ENCODE data around the gene FAM171A1. TPM values are rescaled to one million over a fixed set of nuclear protein-coding genes. Genes with fewer than 3 reads are reported as not detected.
A peak's percentile ranks its signal among the peaks of the same experiment; 100 is the strongest.

FAM171A1 gene
- total RNA-seq, 2 experiments from 2014 or later = 5.6 to 7.0 TPM

- H3K4me3 Mint-ChIP-seq = no peak overlapping the region
- H3K9me3 Mint-ChIP-seq = peaks cover 6% of the 10 kb centered on the region
- H3K4me1 Mint-ChIP-seq = no peaks in the 10 kb centered on the region
- no peak for DNase-seq
- H3K27ac Mint-ChIP-seq = no peak overlapping the region
- peaks cover 11% of the 10 kb centered on the region for H3K36me3 Mint-ChIP-seq
- H3K27me3 Mint-ChIP-seq = no peaks in the 10 kb centered on the region
These were observed 103.6 kb downstream of the FAM171A1 start for GRCh38 chr10:15267496-15267895.

- H3K9me3 Mint-ChIP-seq = peaks cover 6% of the 10 kb centered on the region
These were observed 105.0 kb downstream of the FAM171A1 start for GRCh38 chr10:15266117-15266516.

GRCh38 chr10:15265558-15265957 lies 105.5 kb downstream of the FAM171A1 start:
- H3K36me3 Mint-ChIP-seq = peaks cover 11% of the 10 kb centered on the region
- H3K9me3 Mint-ChIP-seq = peaks cover 6% of the 10 kb centered on the region
- no peaks in the 10 kb centered on the region for H3K27me3 Mint-ChIP-seq
- no peak for DNase-seq
- no peak overlapping the region for H3K27ac Mint-ChIP-seq
- no peaks in the 10 kb centered on the region for H3K4me1 Mint-ChIP-seq
- no peak overlapping the region for H3K4me3 Mint-ChIP-seq

More at GRCh38 chr10:15266117-15266516, 105.0 kb downstream of the FAM171A1 start:
- H3K27ac Mint-ChIP-seq = no peak overlapping the region
- peaks cover 11% of the 10 kb centered on the region for H3K36me3 Mint-ChIP-seq
- no peak overlapping the region for H3K4me3 Mint-ChIP-seq
- no peaks in the 10 kb centered on the region for H3K4me1 Mint-ChIP-seq
- no peak for DNase-seq
- H3K27me3 Mint-ChIP-seq = no peaks in the 10 kb centered on the region

- Mint-ChIP-seq H3K27ac (no peak overlapping the region), H3K36me3 (peaks cover 11% of the 10 kb centered on the region), H3K27me3 (no peaks in the 10 kb centered on the region), H3K4me3 (no peak overlapping the region), H3K9me3 (peaks cover 6% of the 10 kb centered on the region), H3K4me1 (no peaks in the 10 kb centered on the region)
- DNase-seq = no peak
These were observed 106.0 kb downstream of the FAM171A1 start for GRCh38 chr10:15265056-15265455.

- Mint-ChIP-seq H3K27me3 (no peaks in the 10 kb centered on the region), H3K4me3 (no peak overlapping the region), H3K27ac (no peak overlapping the region)
These were observed 107.3 kb downstream of the FAM171A1 start for GRCh38 chr10:15263657-15264323.

GRCh38 chr10:15262036-15262713 lies 108.9 kb downstream of the FAM171A1 start:
- H3K4me1 Mint-ChIP-seq = no peaks in the 10 kb centered on the region
- DNase-seq = no peak
- no peaks in the 10 kb centered on the region for H3K36me3 Mint-ChIP-seq
- no peaks in the 10 kb centered on the region for H3K9me3 Mint-ChIP-seq
- H3K4me3 Mint-ChIP-seq = no peak overlapping the region
- H3K27ac Mint-ChIP-seq = no peak overlapping the region
- H3K27me3 Mint-ChIP-seq = no peaks in the 10 kb centered on the region

More at GRCh38 chr10:15263657-15264323, 107.3 kb downstream of the FAM171A1 start:
- DNase-seq = no peak
- Mint-ChIP-seq H3K4me1 (no peaks in the 10 kb centered on the region), H3K9me3 (no peaks in the 10 kb centered on the region), H3K36me3 (peaks cover 5% of the 10 kb centered on the region)

- DNase-seq = no peak
- Mint-ChIP-seq H3K9me3 (no peaks in the 10 kb centered on the region), H3K27ac (no peak overlapping the region), H3K4me3 (no peak overlapping the region), H3K27me3 (no peaks in the 10 kb centered on the region), H3K36me3 (no peaks in the 10 kb centered on the region), H3K4me1 (peaks cover 7% of the 10 kb centered on the region)
These were observed 112.0 kb downstream of the FAM171A1 start for GRCh38 chr10:15259136-15259535.

- no peaks in the 10 kb centered on the region for H3K36me3 Mint-ChIP-seq
- no peaks in the 10 kb centered on the region for H3K27me3 Mint-ChIP-seq
- no peak overlapping the region for H3K27ac Mint-ChIP-seq
- H3K4me3 Mint-ChIP-seq = no peak overlapping the region
- H3K9me3 Mint-ChIP-seq = no peaks in the 10 kb centered on the region
- peaks cover 14% of the 10 kb centered on the region for H3K4me1 Mint-ChIP-seq
- DNase-seq = no peak
These were observed 112.8 kb downstream of the FAM171A1 start for GRCh38 chr10:15258255-15258654.

GRCh38 chr10:15255961-15256360 lies 115.1 kb downstream of the FAM171A1 start:
- H3K4me1 Mint-ChIP-seq = peaks cover 31% of the 10 kb centered on the region
- no peaks in the 10 kb centered on the region for H3K27me3 Mint-ChIP-seq
- no peak for DNase-seq
- no peaks in the 10 kb centered on the region for H3K36me3 Mint-ChIP-seq
- H3K27ac Mint-ChIP-seq = no peak overlapping the region
- no peak overlapping the region for H3K4me3 Mint-ChIP-seq
- no peaks in the 10 kb centered on the region for H3K9me3 Mint-ChIP-seq

- Mint-ChIP-seq H3K36me3 (no peaks in the 10 kb centered on the region), H3K27ac (peak overlapping the region; percentile 79), H3K9me3 (no peaks in the 10 kb centered on the region), H3K4me1 (peaks cover 36% of the 10 kb centered on the region), H3K27me3 (no peaks in the 10 kb centered on the region), H3K4me3 (peak overlapping the region; percentile 89)
- DNase-seq = peak; percentile 28
These were observed 116.1 kb downstream of the FAM171A1 start for GRCh38 chr10:15254808-15255648.

GRCh38 chr10:15253951-15254807 lies 116.9 kb downstream of the FAM171A1 start:
- H3K9me3 Mint-ChIP-seq = no peaks in the 10 kb centered on the region
- H3K36me3 Mint-ChIP-seq = no peaks in the 10 kb centered on the region
- H3K4me3 Mint-ChIP-seq = peak overlapping the region; percentile 89
- no peak for DNase-seq
- H3K27ac Mint-ChIP-seq = peak overlapping the region; percentile 79
- no peaks in the 10 kb centered on the region for H3K27me3 Mint-ChIP-seq
- H3K4me1 Mint-ChIP-seq = peaks cover 36% of the 10 kb centered on the region

- H3K36me3 Mint-ChIP-seq = no peaks in the 10 kb centered on the region
- DNase-seq = no peak
- no peaks in the 10 kb centered on the region for H3K9me3 Mint-ChIP-seq
- no peak overlapping the region for H3K27ac Mint-ChIP-seq
- H3K4me1 Mint-ChIP-seq = peaks cover 36% of the 10 kb centered on the region
- H3K4me3 Mint-ChIP-seq = no peak overlapping the region
- H3K27me3 Mint-ChIP-seq = no peaks in the 10 kb centered on the region
These were observed 118.7 kb downstream of the FAM171A1 start for GRCh38 chr10:15252396-15252795.

GRCh38 chr10:15251791-15252380 lies 119.2 kb downstream of the FAM171A1 start:
- DNase-seq = no peak
- Mint-ChIP-seq H3K9me3 (no peaks in the 10 kb centered on the region), H3K4me1 (peaks cover 36% of the 10 kb centered on the region), H3K4me3 (no peak overlapping the region), H3K27ac (no peak overlapping the region), H3K27me3 (no peaks in the 10 kb centered on the region), H3K36me3 (no peaks in the 10 kb centered on the region)

- Mint-ChIP-seq H3K36me3 (no peaks in the 10 kb centered on the region), H3K27me3 (no peaks in the 10 kb centered on the region), H3K9me3 (no peaks in the 10 kb centered on the region), H3K27ac (no peak overlapping the region), H3K4me1 (peaks cover 6% of the 10 kb centered on the region), H3K4me3 (no peak overlapping the region)
- DNase-seq = peak; percentile 30
These were observed 125.6 kb downstream of the FAM171A1 start for GRCh38 chr10:15245530-15245929.
